ENCODE results near the gene EYA4.

GRCh38 chr6:133214267-133214666, 26.9 kb upstream of the EYA4 start:
- no peak for TF ChIP-seq CTCF (IDR thresholded peaks at IDR 0.05)
- TF ChIP-seq ZFX (IDR thresholded peaks at IDR 0.05; ENCODE audit: borderline replicate concordance): no peak

Measured in 22Rv1 (cell line).